ENCODE data around the gene NRROS.

The NRROS gene

GRCh38 chr3:196689941-196690660, 50.6 kb downstream of the NRROS start:
- DNase-seq, result no peak

DNA sequence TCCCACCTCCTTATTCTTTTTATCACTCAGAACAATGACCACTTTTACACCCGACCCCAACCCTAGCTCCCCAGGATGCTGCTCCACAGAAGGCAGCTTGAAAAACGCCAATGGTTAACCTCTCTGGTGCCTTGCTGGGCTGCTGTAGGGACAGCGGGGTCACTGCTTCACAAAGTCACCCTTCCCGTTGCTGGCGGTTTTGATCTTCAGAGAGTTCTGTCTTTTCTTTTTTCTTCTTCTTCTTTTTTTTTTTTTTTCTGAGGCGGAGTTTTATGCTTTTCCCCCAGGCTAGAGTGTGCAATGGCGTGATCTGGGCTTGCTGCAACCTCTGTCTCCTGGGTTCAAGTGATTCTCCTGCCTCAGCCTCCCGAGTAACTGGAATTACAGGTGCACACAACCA, 51.9 kb downstream of the NRROS start:
- DNase-seq, result no peak

DNA sequence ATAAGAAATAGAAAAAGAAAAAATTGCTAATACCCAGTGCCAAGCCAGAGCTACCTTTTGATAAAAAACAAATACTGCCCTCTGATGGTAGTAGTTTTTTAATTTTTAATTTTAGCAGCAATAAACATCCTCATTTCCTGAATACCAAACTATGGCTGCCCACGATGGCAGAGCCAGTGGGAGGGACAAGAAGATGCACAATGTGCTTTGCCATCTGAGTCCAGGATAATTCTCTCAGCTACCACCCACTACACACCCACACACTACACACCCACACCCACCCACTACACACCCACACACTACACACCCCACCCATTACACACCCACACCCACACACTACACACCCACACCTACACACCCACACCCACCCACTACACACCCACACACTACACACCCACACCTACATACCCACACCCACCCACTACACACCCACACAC, 54.7 kb downstream of the NRROS start:
- DNase-seq, result peak; percentile 26

GRCh38 chr3:196694941-196695848, 55.7 kb downstream of the NRROS start:
- no peak for DNase-seq

GRCh38 chr3:196695849-196696226, 56.3 kb downstream of the NRROS start:
- no peak for DNase-seq

GRCh38 chr3:196697270-196697669, 57.8 kb downstream of the NRROS start:
- no peak for DNase-seq

- DNase-seq, result no peak
Observed at GRCh38 chr3:196699749-196700148, 60.3 kb downstream of the NRROS start.

GRCh38 chr3:196700801-196701200, 61.3 kb downstream of the NRROS start:
- DNase-seq, result no peak

- DNase-seq, result no peak
Observed at GRCh38 chr3:196706327-196706726, 66.8 kb downstream of the NRROS start.

- no peak for DNase-seq
Observed at GRCh38 chr3:196706731-196707130, 67.2 kb downstream of the NRROS start.

DNA sequence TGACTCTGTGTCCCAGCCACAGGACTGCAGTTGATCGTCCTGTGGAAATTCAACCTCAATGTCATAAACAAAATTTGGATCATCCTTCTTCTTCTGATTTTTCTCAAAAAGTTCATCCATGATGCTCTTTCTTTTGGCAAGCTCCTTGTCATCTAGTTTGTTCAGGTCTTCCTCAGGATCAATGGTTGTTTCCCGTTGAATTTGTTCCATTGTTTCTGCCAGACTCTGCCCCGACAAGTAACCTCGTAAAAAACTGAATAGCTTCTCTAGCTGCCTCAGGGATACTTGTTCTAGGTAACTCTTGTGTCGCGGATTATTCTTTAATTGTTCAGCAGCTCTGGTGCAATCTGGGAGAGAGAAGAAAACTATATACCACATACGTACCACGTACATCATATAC, 68.1 kb downstream of the NRROS start:
- DNase-seq, result no peak

- no peak for DNase-seq
Observed at GRCh38 chr3:196708467-196708866, 69.0 kb downstream of the NRROS start.

All from EL (cell line).